ENCODE results near the gene ARG2.

DNA sequence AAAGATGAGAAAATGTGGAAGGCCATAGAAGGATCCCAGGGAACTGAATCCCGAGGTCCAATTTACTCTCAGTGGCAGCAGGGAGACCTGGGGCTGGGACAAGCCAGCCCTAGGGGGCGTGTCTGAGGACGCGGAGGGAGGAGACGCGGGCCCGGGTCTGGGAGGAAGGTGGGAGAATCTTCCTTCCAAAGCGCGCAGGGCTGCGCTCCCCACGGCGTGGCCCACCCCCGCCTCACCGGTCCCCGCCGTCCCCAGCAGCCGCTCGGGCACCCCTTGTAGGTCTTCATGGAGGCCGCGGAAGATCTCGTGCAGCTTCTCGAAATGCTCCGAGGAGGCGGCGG, 54.4 kb downstream of the ARG2 start:
- peak in 3 of 6 experiments; percentile 16 to 24 (median 21) for TF ChIP-seq CTCF (IDR thresholded peaks at IDR 0.05)
- TF ChIP-seq POLR2A (IDR thresholded peaks at IDR 0.05): no peak

Measured in Peyer's patch (tissue), 4 donors.